Measurements from ENCODE around the gene RAB30.

Gene RAB30

DNA sequence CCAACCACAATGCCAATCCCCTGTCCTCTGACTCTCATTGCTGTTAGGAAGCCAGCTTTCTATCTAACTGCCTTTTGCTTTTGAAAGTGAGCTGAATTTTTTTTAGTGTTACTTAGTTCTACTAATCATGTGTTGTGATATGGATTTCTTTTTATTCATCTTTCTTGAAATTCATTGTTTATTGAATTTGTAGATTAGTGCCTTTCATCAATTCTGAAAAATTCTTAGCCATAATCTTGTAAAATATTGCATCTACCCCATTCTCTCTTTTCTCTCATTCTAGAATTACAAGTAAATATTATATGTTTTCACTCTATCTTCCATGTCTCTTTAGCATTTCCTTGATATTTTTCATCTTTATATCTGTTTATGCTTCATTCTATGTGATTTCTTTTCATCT lies 122.3 kb downstream of the RAB30 start:
- TF ChIP-seq, protein P1, sequence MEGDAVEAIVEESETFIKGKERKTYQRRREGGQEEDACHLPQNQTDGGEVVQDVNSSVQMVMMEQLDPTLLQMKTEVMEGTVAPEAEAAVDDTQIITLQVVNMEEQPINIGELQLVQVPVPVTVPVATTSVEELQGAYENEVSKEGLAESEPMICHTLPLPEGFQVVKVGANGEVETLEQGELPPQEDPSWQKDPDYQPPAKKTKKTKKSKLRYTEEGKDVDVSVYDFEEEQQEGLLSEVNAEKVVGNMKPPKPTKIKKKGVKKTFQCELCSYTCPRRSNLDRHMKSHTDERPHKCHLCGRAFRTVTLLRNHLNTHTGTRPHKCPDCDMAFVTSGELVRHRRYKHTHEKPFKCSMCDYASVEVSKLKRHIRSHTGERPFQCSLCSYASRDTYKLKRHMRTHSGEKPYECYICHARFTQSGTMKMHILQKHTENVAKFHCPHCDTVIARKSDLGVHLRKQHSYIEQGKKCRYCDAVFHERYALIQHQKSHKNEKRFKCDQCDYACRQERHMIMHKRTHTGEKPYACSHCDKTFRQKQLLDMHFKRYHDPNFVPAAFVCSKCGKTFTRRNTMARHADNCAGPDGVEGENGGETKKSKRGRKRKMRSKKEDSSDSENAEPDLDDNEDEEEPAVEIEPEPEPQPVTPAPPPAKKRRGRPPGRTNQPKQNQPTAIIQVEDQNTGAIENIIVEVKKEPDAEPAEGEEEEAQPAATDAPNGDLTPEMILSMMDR (IDR thresholded peaks at IDR 0.05), result no peak

DNA sequence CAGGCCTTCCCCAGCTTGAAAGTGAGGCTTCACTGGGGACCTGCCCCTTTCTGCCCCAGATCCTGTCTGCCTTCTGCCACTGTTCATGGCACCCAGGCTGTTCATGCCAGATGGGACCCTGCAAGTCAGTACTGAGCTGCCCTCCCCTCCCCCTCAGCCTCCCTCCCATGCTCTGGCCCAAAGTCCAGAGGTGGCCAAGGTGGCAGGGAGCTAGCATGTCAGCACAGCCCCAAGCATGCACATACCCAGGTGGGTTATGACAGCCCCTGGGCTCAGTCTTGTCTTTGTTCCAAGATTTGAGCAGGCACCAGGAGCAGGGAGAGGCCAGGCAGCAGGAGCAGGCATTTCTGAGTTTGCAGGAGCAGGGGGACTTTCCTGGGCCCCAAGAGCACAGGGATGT lies 126.0 kb downstream of the RAB30 start:
- TF ChIP-seq, protein P1 (IDR thresholded peaks at IDR 0.05), result no peak

DNA sequence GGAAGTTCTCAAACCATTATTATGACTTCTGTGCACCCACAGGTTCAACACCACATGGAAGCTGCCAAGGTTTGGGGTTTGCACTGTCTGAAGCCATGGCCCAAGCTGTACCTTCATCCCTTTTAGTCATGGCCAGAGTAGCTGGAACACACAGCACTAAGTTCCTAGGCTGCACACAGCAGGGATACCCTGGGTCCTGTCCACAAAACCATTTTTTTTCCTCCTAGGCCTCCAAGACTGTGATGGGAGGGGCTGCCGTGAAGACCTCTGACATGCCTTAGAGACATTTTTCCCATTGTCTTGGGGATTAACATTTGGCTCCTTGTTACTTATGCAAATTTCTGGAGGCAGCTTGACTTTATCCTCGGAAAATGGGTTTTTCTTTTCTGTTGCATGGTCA lies 127.5 kb downstream of the RAB30 start:
- TF ChIP-seq, protein P1 (IDR thresholded peaks at IDR 0.05), result no peak

DNA sequence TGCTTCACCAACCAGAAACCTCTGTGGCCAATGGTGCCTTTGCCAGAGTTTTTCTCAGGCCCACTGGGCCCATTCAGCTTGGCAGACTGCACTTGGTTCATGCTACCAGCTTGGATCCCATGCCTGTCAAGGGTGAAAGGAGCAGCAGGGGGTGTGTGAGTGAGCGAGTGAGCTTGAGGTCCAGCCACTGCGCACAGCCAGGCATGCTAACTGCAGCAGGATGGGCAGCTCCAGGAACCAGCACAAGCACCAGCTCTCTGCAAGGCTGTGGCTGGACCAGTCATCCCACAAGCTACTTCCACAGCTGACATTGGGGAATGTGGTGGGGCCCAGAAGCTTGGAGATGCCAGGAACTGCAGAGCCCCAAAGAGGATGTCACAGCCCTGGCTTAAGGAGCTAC lies 129.3 kb downstream of the RAB30 start:
- TF ChIP-seq, protein P1 (IDR thresholded peaks at IDR 0.05), result no peak

DNA sequence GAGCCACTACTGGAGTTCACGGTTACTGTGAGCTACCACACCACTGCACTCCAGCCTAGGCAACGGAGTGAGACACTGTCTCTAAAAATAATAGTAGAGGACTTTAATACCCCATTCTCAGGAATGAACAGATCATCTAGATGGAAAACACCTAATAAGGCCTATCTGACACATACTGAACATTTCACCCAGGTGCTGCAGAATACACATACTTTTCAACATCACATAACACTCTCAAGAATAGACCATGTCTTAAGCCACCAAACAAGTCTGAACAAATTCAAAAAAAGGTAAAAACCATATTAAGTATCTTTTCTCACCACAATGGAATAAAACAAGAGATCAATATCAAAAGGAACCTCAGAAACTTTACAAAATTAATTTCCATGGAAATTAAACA lies 132.2 kb downstream of the RAB30 start:
- TF ChIP-seq, protein P1 (IDR thresholded peaks at IDR 0.05), result no peak

DNA sequence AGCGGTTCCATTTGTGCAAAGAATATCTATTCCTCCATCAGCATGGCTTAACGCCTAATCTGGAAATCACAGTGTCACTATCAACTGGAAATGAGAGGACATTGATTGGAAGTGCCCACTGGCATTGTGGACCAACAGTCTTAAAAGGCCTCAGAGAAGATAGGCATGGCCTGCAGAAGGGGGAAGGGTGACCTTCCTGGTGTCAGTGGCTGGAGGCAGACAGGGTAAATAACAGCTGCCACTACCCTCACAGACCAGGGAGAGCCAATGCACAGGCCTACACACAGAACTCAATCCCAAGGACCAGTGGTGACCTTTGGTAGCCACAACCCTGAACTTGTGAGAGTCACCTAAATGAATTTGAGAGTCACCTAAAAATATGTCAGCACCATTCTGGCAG lies 134.1 kb downstream of the RAB30 start:
- TF ChIP-seq, protein P1 (IDR thresholded peaks at IDR 0.05), result no peak

DNA sequence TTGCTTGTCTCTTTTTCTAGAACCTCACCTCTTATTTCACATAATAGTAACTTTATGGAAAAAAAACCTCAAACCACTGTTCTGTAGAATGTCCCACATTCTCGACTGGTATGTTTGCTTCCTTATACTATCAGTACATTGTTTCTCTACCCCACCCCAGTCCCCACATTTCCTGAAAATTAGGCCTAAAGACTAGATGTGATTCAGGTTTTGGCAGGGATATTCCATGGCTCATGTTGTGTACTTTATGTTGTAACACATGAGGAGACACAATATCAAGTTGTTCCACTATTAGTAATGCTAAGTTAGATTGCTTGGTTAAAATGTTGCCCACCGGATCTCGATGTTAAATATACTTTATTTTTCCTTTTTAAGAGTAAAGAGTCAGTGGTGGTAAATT lies 135.4 kb downstream of the RAB30 start:
- TF ChIP-seq, protein P1 (IDR thresholded peaks at IDR 0.05), result no peak

DNA sequence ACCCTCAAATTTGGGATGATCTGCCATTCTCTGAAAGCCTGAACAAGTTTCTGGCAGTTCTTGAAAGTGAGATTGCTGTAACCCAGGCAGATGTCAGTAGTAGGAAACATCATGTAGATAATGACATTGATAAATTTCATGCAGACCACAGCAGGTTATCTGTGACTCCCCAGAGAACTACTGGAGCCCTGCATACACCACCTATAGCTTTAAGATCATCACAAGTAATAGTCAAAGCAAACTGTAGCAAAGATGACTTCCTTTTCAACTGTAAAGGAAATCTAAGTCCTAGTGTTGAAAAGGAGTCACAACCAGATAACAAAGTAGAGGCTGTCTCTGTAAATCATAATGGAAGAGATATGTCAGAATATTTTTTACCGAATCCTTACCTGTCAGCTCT lies 139.1 kb downstream of the RAB30 start:
- TF ChIP-seq, protein P1 (IDR thresholded peaks at IDR 0.05), result no peak

Data from LNCAP (cell line).